ENCODE measurements around the gene FSTL4. TPM values are rescaled to one million over a fixed set of nuclear protein-coding genes. Genes with fewer than 3 reads are reported as not detected.

The FSTL4 gene
- total RNA-seq, 1 experiment from 2014 or later = not detected

DNA sequence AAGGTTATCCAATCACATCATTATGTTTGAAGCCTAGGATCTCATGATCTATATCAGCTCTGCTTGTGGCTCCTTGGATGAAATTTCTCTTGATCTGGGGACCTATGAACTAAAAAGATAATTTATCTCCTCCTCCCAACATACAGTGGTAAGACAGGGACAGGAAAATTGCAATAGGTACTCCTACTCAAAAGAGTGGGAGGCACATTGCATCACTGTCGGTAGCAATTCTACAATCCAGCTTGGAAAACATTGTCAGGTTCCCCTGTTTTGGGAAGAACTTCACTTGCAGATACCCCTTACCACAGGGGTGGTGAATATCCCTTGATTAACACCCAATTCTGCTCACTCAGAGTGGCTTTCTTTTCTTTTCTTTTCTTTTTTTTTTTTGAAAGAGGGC is 452.8 kb downstream of the FSTL4 start:
- Histone ChIP-seq H3K9me3 (ENCODE audit: insufficient read depth, low read depth) (no peaks in the 10 kb centered on the region), H3K36me3 (ENCODE audit: low read depth) (no peaks in the 10 kb centered on the region), H3K79me2 (ENCODE audit: low read depth) (no peaks in the 10 kb centered on the region), H3K4me3 (no peak overlapping the region), H2AFZ (no peak overlapping the region), H3K9me2 (ENCODE audit: insufficient read depth) (no peaks in the 10 kb centered on the region), H3K4me2 (no peak overlapping the region), H3F3A (ENCODE audit: insufficient read depth, low read depth) (no peaks in the 10 kb centered on the region), H3K27ac (no peak overlapping the region), H3K27me3 (ENCODE audit: insufficient read depth, low read depth) (no peaks in the 10 kb centered on the region), H3K4me1 (replicated peaks; ENCODE audit: insufficient read depth) (peaks cover 10% of the 10 kb centered on the region), H4K20me1 (ENCODE audit: insufficient read depth) (no peaks in the 10 kb centered on the region)
- ChIA-PET POLR2A (ENCODE audit: unreplicated experiment) (no interaction called here), CTCF (no interaction called here)
- intact Hi-C loops (cut with micrococcal nuclease; ENCODE audit: unreplicated experiment) = no loop called here
- no TSS peak for BruUV-seq (replicated peaks)
- no peak for TF ChIP-seq EZH2 (IDR thresholded peaks at IDR 0.05; ENCODE audit: low read depth)
- TF ChIP-seq, protein P1, sequence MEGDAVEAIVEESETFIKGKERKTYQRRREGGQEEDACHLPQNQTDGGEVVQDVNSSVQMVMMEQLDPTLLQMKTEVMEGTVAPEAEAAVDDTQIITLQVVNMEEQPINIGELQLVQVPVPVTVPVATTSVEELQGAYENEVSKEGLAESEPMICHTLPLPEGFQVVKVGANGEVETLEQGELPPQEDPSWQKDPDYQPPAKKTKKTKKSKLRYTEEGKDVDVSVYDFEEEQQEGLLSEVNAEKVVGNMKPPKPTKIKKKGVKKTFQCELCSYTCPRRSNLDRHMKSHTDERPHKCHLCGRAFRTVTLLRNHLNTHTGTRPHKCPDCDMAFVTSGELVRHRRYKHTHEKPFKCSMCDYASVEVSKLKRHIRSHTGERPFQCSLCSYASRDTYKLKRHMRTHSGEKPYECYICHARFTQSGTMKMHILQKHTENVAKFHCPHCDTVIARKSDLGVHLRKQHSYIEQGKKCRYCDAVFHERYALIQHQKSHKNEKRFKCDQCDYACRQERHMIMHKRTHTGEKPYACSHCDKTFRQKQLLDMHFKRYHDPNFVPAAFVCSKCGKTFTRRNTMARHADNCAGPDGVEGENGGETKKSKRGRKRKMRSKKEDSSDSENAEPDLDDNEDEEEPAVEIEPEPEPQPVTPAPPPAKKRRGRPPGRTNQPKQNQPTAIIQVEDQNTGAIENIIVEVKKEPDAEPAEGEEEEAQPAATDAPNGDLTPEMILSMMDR (conservative IDR thresholded peaks at IDR 0.05) = no peak
- DNase-seq = no peak

DNA sequence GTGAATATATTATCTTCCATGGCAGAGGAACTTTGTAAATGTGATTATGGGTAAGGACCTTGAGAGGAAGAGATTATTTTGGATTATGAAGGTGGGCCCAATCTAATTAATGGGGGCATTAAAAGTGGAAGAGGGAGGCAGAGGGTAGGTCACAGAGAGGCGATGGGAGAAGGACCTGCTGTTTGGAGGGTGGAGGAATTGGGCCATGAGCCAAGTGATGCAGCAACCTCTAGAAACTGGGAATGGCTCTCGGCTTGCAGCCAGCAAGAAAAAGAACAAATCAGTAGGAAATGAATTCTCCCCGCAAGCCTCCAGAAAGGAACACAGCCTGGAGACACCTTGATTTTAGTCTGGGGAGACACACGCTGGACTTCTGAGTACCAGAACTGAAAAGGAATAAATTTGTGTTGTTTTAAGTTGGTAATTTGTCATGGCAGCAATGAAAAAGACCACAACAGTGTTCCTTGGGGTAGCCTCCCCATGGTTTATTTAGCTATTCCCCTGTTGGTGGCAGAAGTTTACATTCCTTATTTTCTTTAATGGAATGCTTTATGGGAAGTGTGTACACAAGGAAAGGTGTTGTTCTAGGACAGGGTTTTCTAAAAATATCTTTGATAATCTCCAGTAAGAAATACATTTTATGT is 456.9 kb downstream of the FSTL4 start:
- no peak for DNase-seq
- Histone ChIP-seq H3K4me2 (no peak overlapping the region), H3K79me2 (ENCODE audit: low read depth) (no peaks in the 10 kb centered on the region), H3K36me3 (ENCODE audit: low read depth) (no peaks in the 10 kb centered on the region), H3F3A (ENCODE audit: insufficient read depth, low read depth) (no peaks in the 10 kb centered on the region), H3K4me3 (no peak overlapping the region), H3K27me3 (ENCODE audit: insufficient read depth, low read depth) (no peaks in the 10 kb centered on the region), H3K4me1 (replicated peaks; ENCODE audit: insufficient read depth) (no peaks in the 10 kb centered on the region), H3K27ac (no peak overlapping the region), H2AFZ (no peak overlapping the region), H3K9me3 (ENCODE audit: insufficient read depth, low read depth) (no peaks in the 10 kb centered on the region), H3K9me2 (ENCODE audit: insufficient read depth) (no peaks in the 10 kb centered on the region), H4K20me1 (ENCODE audit: insufficient read depth) (no peaks in the 10 kb centered on the region)
- intact Hi-C loops (cut with micrococcal nuclease; ENCODE audit: unreplicated experiment) = no loop called here
- ChIA-PET CTCF (no interaction called here), POLR2A (ENCODE audit: unreplicated experiment) (no interaction called here)
- no peak for TF ChIP-seq EZH2 (IDR thresholded peaks at IDR 0.05; ENCODE audit: low read depth)
- no TSS peak for BruUV-seq (replicated peaks)

DNA sequence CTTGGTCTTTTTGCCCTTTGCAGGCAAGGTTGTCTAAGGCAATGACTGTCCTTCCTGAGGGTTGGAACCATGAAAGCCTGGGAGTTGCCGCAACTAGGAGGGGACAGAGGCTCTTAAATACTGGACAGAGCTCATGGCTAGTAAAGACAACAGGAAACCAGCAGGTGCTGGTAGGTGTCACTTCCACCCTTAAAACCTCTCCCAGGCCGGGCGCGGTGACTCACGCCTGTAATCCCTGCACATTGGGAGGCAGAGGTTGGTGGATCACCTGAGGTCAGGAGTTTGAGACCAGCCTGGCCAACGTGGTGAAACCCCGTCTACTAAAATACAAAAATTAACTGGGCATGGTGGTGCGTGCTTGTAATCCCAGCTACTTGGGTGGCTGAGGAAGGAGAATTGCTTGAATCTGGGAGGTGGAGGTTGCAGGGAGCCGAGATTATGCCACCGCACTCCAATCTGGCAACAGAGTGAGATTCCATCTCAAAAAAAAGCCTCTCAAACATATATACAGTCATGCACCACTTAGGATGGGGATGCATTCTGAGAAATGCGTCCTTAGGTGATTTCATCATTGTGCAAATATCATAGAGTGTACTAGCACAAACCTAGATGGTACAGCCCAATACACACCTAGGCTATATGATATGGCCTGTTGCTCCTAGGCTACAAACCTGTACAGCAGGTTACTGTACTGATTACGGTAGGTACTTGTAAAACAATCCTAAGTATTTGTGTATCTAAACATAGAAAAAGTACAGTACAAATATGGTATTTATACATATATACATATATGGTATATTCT is 457.9 kb downstream of the FSTL4 start:
- POLR2A ChIA-PET (ENCODE audit: unreplicated experiment) = no interaction called here
- H3K79me2 ChIP-seq (ENCODE audit: low read depth) = no peaks in the 10 kb centered on the region
- CTCF ChIA-PET = no interaction called here

More for the DNA sequence above, 457.9 kb downstream of the FSTL4 start:
- Histone ChIP-seq H2AFZ (no peak overlapping the region), H3K27ac (no peak overlapping the region), H3K9me3 (ENCODE audit: insufficient read depth, low read depth) (no peaks in the 10 kb centered on the region), H3K9me2 (ENCODE audit: insufficient read depth) (no peaks in the 10 kb centered on the region), H3K4me3 (no peak overlapping the region), H4K20me1 (ENCODE audit: insufficient read depth) (no peaks in the 10 kb centered on the region), H3K36me3 (ENCODE audit: low read depth) (no peaks in the 10 kb centered on the region), H3F3A (ENCODE audit: insufficient read depth, low read depth) (no peaks in the 10 kb centered on the region), H3K27me3 (ENCODE audit: insufficient read depth, low read depth) (no peaks in the 10 kb centered on the region), H3K4me1 (replicated peaks; ENCODE audit: insufficient read depth) (no peaks in the 10 kb centered on the region), H3K4me2 (no peak overlapping the region)
- no peak for TF ChIP-seq EZH2 (IDR thresholded peaks at IDR 0.05; ENCODE audit: low read depth)
- TF ChIP-seq, protein P1 (conservative IDR thresholded peaks at IDR 0.05) = no peak
- no TSS peak for BruUV-seq (replicated peaks)
- no peak for DNase-seq
- intact Hi-C loops (cut with micrococcal nuclease; ENCODE audit: unreplicated experiment) = no loop called here
